H9 (cell line): ENCODE measurements around the gene DOC2B. TPM values are rescaled to one million over a fixed set of nuclear protein-coding genes. Genes with fewer than 3 reads are reported as not detected.
A peak's percentile ranks its signal among the peaks of the same experiment; 100 is the strongest.

Experiments used
- DNase-seq: peaks from one replicate; pipeline ENCODE4 v3.0.0-alpha.2; 2017
- H2AFZ ChIP-seq: one replicate; pipeline ENCODE4 v1.6.1; 2013; ENCODE audit warnings: mild to moderate bottlenecking, low read length, control low read depth, moderate library complexity
- H2AK5ac ChIP-seq: 2 replicates; pipeline ENCODE4 v1.6.1; 2013; ENCODE audit warnings: low read length, control low read depth, mixed read lengths; ENCODE audit not compliant: insufficient read length
- H2BK120ac ChIP-seq: one replicate; pipeline ENCODE4 v1.6.1; 2013; ENCODE audit warnings: low read depth, mild to moderate bottlenecking, low read length, control low read depth, inconsistent platforms; ENCODE audit not compliant: poor library complexity, severe bottlenecking
- H2BK12ac ChIP-seq: 2 replicates; pipeline ENCODE4 v1.6.1; 2013; ENCODE audit warnings: low read length, control low read depth, mixed read lengths, low read depth; ENCODE audit not compliant: insufficient read length
- H2BK15ac ChIP-seq: 2 replicates; pipeline ENCODE4 v1.6.1; 2013; ENCODE audit warnings: low read depth, low read length, control low read depth
- H2BK20ac ChIP-seq: one replicate; pipeline ENCODE4 v1.6.1; 2013; ENCODE audit warnings: low read depth, mild to moderate bottlenecking, low read length, control low read depth, inconsistent platforms; ENCODE audit not compliant: poor library complexity, severe bottlenecking
- H2BK5ac ChIP-seq: 2 replicates; pipeline ENCODE4 v1.6.1; 2013; ENCODE audit warnings: low read length, control low read depth, mixed read lengths; ENCODE audit not compliant: insufficient read length
- H3K14ac ChIP-seq: 2 replicates; pipeline ENCODE4 v1.6.1; 2013; ENCODE audit warnings: low read length, control low read depth; ENCODE audit not compliant: insufficient read depth
- H3K18ac ChIP-seq: 2 replicates; pipeline ENCODE4 v1.6.1; 2013; ENCODE audit warnings: low read depth, mild to moderate bottlenecking, mixed read lengths, low read length, control low read depth; ENCODE audit not compliant: insufficient read length
- H3K23ac ChIP-seq: 2 replicates; pipeline ENCODE4 v1.6.1; 2013; ENCODE audit warnings: low read length, control low read depth, mixed read lengths, low read depth; ENCODE audit not compliant: insufficient read length
- H3K23me2 ChIP-seq: 2 replicates; pipeline ENCODE4 v1.6.1; 2013; ENCODE audit warnings: low read depth, mild to moderate bottlenecking, mixed read lengths, low read length, control low read depth; ENCODE audit not compliant: insufficient read length, poor library complexity, severe bottlenecking
- H3K27ac ChIP-seq: 2 replicates; pipeline ENCODE4 v1.5.1; 2013; ENCODE audit warnings: low read length, control low read depth, mixed read lengths, low read depth; ENCODE audit not compliant: insufficient read length
- H3K27me3 ChIP-seq: 2 replicates; pipeline ENCODE4 v1.6.1; 2013; ENCODE audit warnings: low read length, control low read depth, inconsistent platforms; ENCODE audit not compliant: insufficient read depth
- H3K4ac ChIP-seq: 2 replicates; pipeline ENCODE4 v1.6.1; 2013; ENCODE audit warnings: low read depth, mild to moderate bottlenecking, control low read depth, inconsistent platforms, low read length, moderate library complexity
- H3K4me1 ChIP-seq: 2 replicates; pipeline ENCODE4 v1.6.1; 2013; ENCODE audit warnings: low read length, control low read depth, inconsistent platforms; ENCODE audit not compliant: insufficient read depth
- H3K4me2 ChIP-seq: 2 replicates; pipeline ENCODE4 v1.6.1; 2013; ENCODE audit warnings: low read length, control low read depth, mixed read lengths; ENCODE audit not compliant: insufficient read length, insufficient read depth
- H3K56ac ChIP-seq: 2 replicates; pipeline ENCODE4 v1.6.1; 2013; ENCODE audit warnings: low read depth, mild to moderate bottlenecking, mixed read lengths, low read length, control low read depth; ENCODE audit not compliant: insufficient read length
- H3K79me1 ChIP-seq: 2 replicates; pipeline ENCODE4 v1.6.1; 2013; ENCODE audit warnings: low read depth, mild to moderate bottlenecking, moderate library complexity, low read length, control low read depth, inconsistent platforms; ENCODE audit not compliant: insufficient read depth, poor library complexity, severe bottlenecking
- H3K79me2 ChIP-seq: 2 replicates; pipeline ENCODE4 v1.6.1; 2013; ENCODE audit warnings: low read length, control low read depth, inconsistent platforms; ENCODE audit not compliant: insufficient read depth
- H3K9ac ChIP-seq: 2 replicates; pipeline ENCODE4 v1.6.1; 2013; ENCODE audit warnings: low read length, control low read depth, mixed read lengths; ENCODE audit not compliant: insufficient read length; ENCODE audit errors: extremely low read depth
- H3K9me3 ChIP-seq: one replicate; pipeline ENCODE4 v1.6.1; 2013; ENCODE audit warnings: low read depth, low read length, inconsistent platforms; ENCODE audit not compliant: control insufficient read depth
- H3T11ph ChIP-seq: one replicate; pipeline ENCODE4 v1.6.1; 2013; ENCODE audit warnings: mild to moderate bottlenecking, low read length, control low read depth, inconsistent platforms
- H4K20me1 ChIP-seq: one replicate; pipeline ENCODE4 v1.6.1; 2013; ENCODE audit not compliant: control insufficient read depth, insufficient read length, insufficient read depth
- H4K5ac ChIP-seq: 2 replicates; pipeline ENCODE4 v1.6.1; 2013; ENCODE audit warnings: low read depth, mild to moderate bottlenecking, mixed read lengths, low read length, control low read depth; ENCODE audit not compliant: insufficient read length
- H4K8ac ChIP-seq: replicated peaks from 2 replicates; pipeline ENCODE4 v1.6.1; 2013; ENCODE audit warnings: low read length, control low read depth, mixed read lengths, low read depth; ENCODE audit not compliant: insufficient read length
- H4K91ac ChIP-seq: 2 replicates; pipeline ENCODE4 v1.6.1; 2013; ENCODE audit warnings: low read depth, mild to moderate bottlenecking, moderate library complexity, mixed read lengths, low read length, control low read depth; ENCODE audit not compliant: insufficient read length
- H3K27ac Mint-ChIP-seq, 3 experiments: 2 replicates in 2 of 3; 3 replicates in 1 of 3; pipeline ENCODE4 v1.8.0; 2020 to 2021; ENCODE audit warnings: mixed read lengths in 3 of 3, mild to moderate bottlenecking in 1 of 3, moderate library complexity in 1 of 3
- H3K27me3 Mint-ChIP-seq: 2 replicates; pipeline ENCODE4 v1.8.0; 2021; ENCODE audit warnings: low read depth, mild to moderate bottlenecking, moderate library complexity, mixed read lengths
- H3K36me3 Mint-ChIP-seq, 3 experiments: 2 replicates in 2 of 3; 3 replicates in 1 of 3; pipeline ENCODE4 v1.8.0; 2020 to 2021; ENCODE audit warnings: low read depth in 3 of 3, mixed read lengths in 3 of 3; ENCODE audit not compliant: insufficient read depth in 1 of 3
- H3K4me1 Mint-ChIP-seq, 2 experiments: 2 replicates each; pipeline ENCODE4 v1.8.0; 2020; ENCODE audit warnings: mixed read lengths in 2 of 2
- H3K4me3 Mint-ChIP-seq, 2 experiments: 2 replicates in 1 of 2; 3 replicates in 1 of 2; pipeline ENCODE4 v1.8.0; 2020 to 2021; ENCODE audit warnings: mild to moderate bottlenecking in 2 of 2, mixed read lengths in 2 of 2, moderate library complexity in 1 of 2
- H3K9me3 Mint-ChIP-seq, 2 experiments: 2 replicates in 1 of 2; 3 replicates in 1 of 2; pipeline ENCODE4 v1.8.0; 2020; ENCODE audit warnings: mild to moderate bottlenecking in 2 of 2, mixed read lengths in 2 of 2, moderate library complexity in 1 of 2
- CTCF ChIP-seq: fragments of 200-600 bp; sonication (generic); conservative IDR thresholded peaks from 3 replicates; pipeline ENCODE4 v1.8.0; 2021; ENCODE audit warnings: antibody characterized with exemption, mild to moderate bottlenecking
- whole genome bisulfite sequencing: extraction: QIAGEN DNeasy Blood & Tissue Kit; methylation state at CpG from one replicate; pipeline ENCODE4 v1.1.7; 2013; ENCODE audit warnings: missing lambda C conversion rate, low lambda C conversion rate, mixed read lengths; ENCODE audit not compliant: insufficient read length; ENCODE audit errors: extremely low coverage; 5-methylcytosine and 5-hydroxymethylcytosine counted together
- total RNA-seq: library from RNA; stranded (reverse); gene quantifications from 2 replicates; pipeline ENCODE4 v1.2.1, GENCODE V29; 2021

DOC2B gene
- total RNA-seq, 1 experiment from 2014 or later: 2.1 TPM

- Histone ChIP-seq H3K4me1 (no peaks in the 10 kb centered on the region), H3K4ac (no peak overlapping the region), H3K18ac (no peak overlapping the region), H3K56ac (no peak overlapping the region), H3K27me3 (no peaks in the 10 kb centered on the region), H3T11ph (no peak overlapping the region), H2BK120ac (no peak overlapping the region), H3K27ac (no peak overlapping the region), H4K8ac (no peak overlapping the region), H3K14ac (no peak overlapping the region), H2AFZ (no peak overlapping the region), H2AK5ac (no peak overlapping the region), H3K79me1 (no peaks in the 10 kb centered on the region), H3K9me3 (no peaks in the 10 kb centered on the region), H3K23ac (no peak overlapping the region), H2BK15ac (no peak overlapping the region), H3K9ac (no peak overlapping the region), H2BK5ac (no peak overlapping the region), H4K91ac (no peak overlapping the region), H2BK20ac (no peak overlapping the region), H4K20me1 (no peaks in the 10 kb centered on the region), H4K5ac (no peak overlapping the region), H3K79me2 (no peaks in the 10 kb centered on the region), H2BK12ac (no peak overlapping the region), H3K4me2 (no peak overlapping the region), H3K23me2 (no peaks in the 10 kb centered on the region)
- Mint-ChIP-seq H3K9me3 (no peaks in the 10 kb centered on the region), H3K4me1 (no peaks in the 10 kb centered on the region), H3K36me3 (no peaks in the 10 kb centered on the region), H3K27me3 (peaks cover 2% of the 10 kb centered on the region), H3K4me3 (no peak overlapping the region), H3K27ac (peak overlapping the region in 1 of 3 experiments; percentile 44; a peak in 1 of 7 replicates)
- TF ChIP-seq CTCF: no peak
- no peak for DNase-seq
- no CpG with 5 or more reads among the region's 4 CpGs for WGBS
Measured at GRCh38 chr17:157901-158300, 23.5 kb downstream of the DOC2B start.
